ENCODE data around the gene OR51I2. TPM values are rescaled to one million over a fixed set of nuclear protein-coding genes. Genes with fewer than 3 reads are reported as not detected.

The OR51I2 gene, protein sequence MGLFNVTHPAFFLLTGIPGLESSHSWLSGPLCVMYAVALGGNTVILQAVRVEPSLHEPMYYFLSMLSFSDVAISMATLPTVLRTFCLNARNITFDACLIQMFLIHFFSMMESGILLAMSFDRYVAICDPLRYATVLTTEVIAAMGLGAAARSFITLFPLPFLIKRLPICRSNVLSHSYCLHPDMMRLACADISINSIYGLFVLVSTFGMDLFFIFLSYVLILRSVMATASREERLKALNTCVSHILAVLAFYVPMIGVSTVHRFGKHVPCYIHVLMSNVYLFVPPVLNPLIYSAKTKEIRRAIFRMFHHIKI
- not detected in 2 replicates for total RNA-seq

GRCh38 chr11:5449023-5449422 is at the start of gene OR51I2:
OR51I2 (plus strand) TSS chr11:5449323; CDS start chr11:5453489, 4,166 bp downstream.

DNA sequence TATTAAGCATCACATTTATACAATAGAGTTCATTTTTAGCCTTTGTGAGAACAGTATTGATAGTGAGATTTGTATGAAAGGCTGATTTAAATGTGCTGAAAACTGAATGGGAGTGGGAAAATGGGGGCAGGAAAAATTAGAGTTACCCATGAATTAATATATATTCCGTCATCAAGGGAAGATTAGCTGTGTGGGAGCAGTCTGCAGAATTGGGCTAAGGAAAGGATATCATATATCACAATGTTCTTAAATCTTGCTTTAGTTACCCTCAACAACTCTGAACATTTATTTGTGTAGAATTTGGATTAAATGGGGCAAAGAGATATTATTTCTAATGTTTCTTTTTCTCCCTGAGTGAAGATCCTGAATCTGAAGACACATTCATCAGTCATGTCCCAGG is 27.3 kb upstream of the OR51I2 start, which contains the start of gene OR51Q1:
TSS of gene OR51Q1 (plus strand) at position 301 of the 400 bp plus-strand sequence. CDS start at position 391, 90 bp downstream.

DNA sequence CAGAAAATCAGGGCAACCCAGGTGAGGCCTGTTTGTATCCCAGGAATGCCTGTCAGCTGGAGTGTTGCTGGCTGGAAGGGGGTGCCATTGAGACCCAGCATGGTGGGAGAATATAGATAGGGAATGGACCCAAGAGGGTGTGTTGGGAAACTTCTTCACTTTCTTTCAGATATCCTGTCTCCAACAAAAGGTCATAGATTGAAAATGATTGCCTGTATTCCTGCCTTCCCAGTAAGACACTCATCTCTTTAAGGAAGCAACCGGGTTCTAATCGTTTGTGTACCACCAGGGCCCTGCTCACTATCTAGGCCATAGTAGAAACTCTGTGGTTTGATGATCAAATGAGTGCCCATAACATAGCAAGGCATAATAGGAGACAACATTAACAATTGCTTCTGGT is 7.7 kb upstream of the OR51I2 start, which contains the start of gene OR51I1:
TSS of gene OR51I1 (minus strand) at position 101 of the 400 bp plus-strand sequence. CDS start at position 101, 0 bp downstream.

GRCh38 chr11:5488385-5488784 is 39.3 kb downstream of the OR51I2 start, which contains the start of gene OR52D1:
OR52D1 (plus strand) TSS chr11:5488685; CDS start chr11:5488707, 22 bp downstream.

Other genes starting within 250 kb of the OR51I2 start
- gene OR51V1, start 248.6 kb upstream of the OR51I2 start, total RNA-seq = not detected in 2 replicates
- not detected in 2 replicates for gene HBB, start 222.3 kb upstream of the OR51I2 start, total RNA-seq
- gene HBD, start 214.8 kb upstream of the OR51I2 start, total RNA-seq = not detected in 2 replicates
- not detected in 2 replicates for gene HBG1, start 199.5 kb upstream of the OR51I2 start, total RNA-seq
- not detected in 2 replicates for gene HBG2, start 194.5 kb upstream of the OR51I2 start, total RNA-seq
- gene HBE1, start 179.4 kb upstream of the OR51I2 start, total RNA-seq = not detected in 2 replicates
- gene OR51B4, start 147.4 kb upstream of the OR51I2 start, total RNA-seq = not detected in 2 replicates
- gene OR51B2, start 125.0 kb upstream of the OR51I2 start, total RNA-seq = not detected in 2 replicates
- gene OR51B5, start 105.8 kb upstream of the OR51I2 start, total RNA-seq = not detected in 2 replicates
- not detected in 2 replicates for gene OR51B6, start 97.8 kb upstream of the OR51I2 start, total RNA-seq
- not detected in 2 replicates for gene OR51M1, start 65.5 kb upstream of the OR51I2 start, total RNA-seq
- not detected in 2 replicates for gene OR51Q1, start 27.2 kb upstream of the OR51I2 start, total RNA-seq
- gene OR51I1, start 7.8 kb upstream of the OR51I2 start, total RNA-seq = not detected in 2 replicates
- gene OR52D1, start 39.4 kb downstream of the OR51I2 start, total RNA-seq = not detected in 2 replicates
- not detected in 2 replicates for gene UBQLN3, start 60.6 kb downstream of the OR51I2 start, total RNA-seq
- gene UBQLNL, start 67.4 kb downstream of the OR51I2 start, total RNA-seq = under 0.01 and 0.10 TPM in 2 replicates
- 0.65 TPM in 1 of 2 replicates, not detected in the other for gene OR52H1, start 99.2 kb downstream of the OR51I2 start, total RNA-seq
- not detected in 2 replicates for gene OR52B6, start 131.6 kb downstream of the OR51I2 start, total RNA-seq
- gene TRIM6, start 147.3 kb downstream of the OR51I2 start, total RNA-seq = 2.1 and 2.3 TPM in 2 replicates
- gene TRIM34, start 175.7 kb downstream of the OR51I2 start, total RNA-seq = 11.3 and 13.1 TPM in 2 replicates
- 81.9 and 89.2 TPM in 2 replicates for gene TRIM5, start 235.8 kb downstream of the OR51I2 start, total RNA-seq
- 112 and 131 TPM in 2 replicates for gene TRIM22, start 240.5 kb downstream of the OR51I2 start, total RNA-seq